CD14-positive monocyte (primary cell): ENCODE measurements around the gene ADRM1. TPM values are rescaled to one million over a fixed set of nuclear protein-coding genes. Genes with fewer than 3 reads are reported as not detected.

Experiments
- DNase-seq, 3 donors: peaks; one replicate each; pipeline ENCODE4 v3.0.0-alpha.2; 2011 to 2022
- H2AFZ ChIP-seq: 2 replicates; pipeline ENCODE4 v1.6.0; 2012; ENCODE audit warnings: mild to moderate bottlenecking, low read depth, low read length, inconsistent platforms; ENCODE audit not compliant: insufficient read depth, poor library complexity, severe bottlenecking
- H3K27ac ChIP-seq, 2 donors: 1 replicate in 1 of 2; 2 replicates in 1 of 2; pipeline ENCODE4 v1.5.1; 2012 to 2013; ENCODE audit warnings: low read length in 2 of 2, control low read depth in 1 of 2, inconsistent platforms in 1 of 2, low read depth in 1 of 2, mild to moderate bottlenecking in 1 of 2
- H3K27me3 ChIP-seq, 2 donors: one replicate each; pipeline versions ENCODE4 v1.6.0 to v1.6.1; 2011 to 2013; ENCODE audit warnings: low read length in 2 of 2; ENCODE audit not compliant: control insufficient read depth in 2 of 2, insufficient read depth in 2 of 2
- H3K36me3 ChIP-seq, 2 donors: replicated peaks in 1 of 2; 1 replicate in 1 of 2; 2 replicates in 1 of 2; pipeline versions ENCODE4 v1.5.1 to v1.6.1; 2012 to 2013; ENCODE audit warnings: low read length in 2 of 2, control low read depth in 1 of 2, inconsistent platforms in 1 of 2, mild to moderate bottlenecking in 1 of 2; ENCODE audit not compliant: insufficient read depth in 2 of 2, control insufficient read depth in 1 of 2
- H3K4me1 ChIP-seq, 2 donors: 1 replicate in 1 of 2; 2 replicates in 1 of 2; pipeline versions ENCODE4 v1.5.1 to v1.6.1; 2012 to 2013; ENCODE audit warnings: low read length in 2 of 2, control low read depth in 1 of 2, inconsistent platforms in 1 of 2, mild to moderate bottlenecking in 1 of 2, moderate library complexity in 1 of 2; ENCODE audit not compliant: insufficient read depth in 2 of 2, control insufficient read depth in 1 of 2
- H3K4me2 ChIP-seq: replicated peaks from 2 replicates; pipeline ENCODE3; 2012; ENCODE audit warnings: low read length, moderate library complexity, mild to moderate bottlenecking; ENCODE audit not compliant: poor library complexity, severe bottlenecking; ENCODE audit errors: extremely low read depth
- H3K4me3 ChIP-seq, 3 experiments: fragments of 200-600 bp in 1 of 3; sonication (generic) in 1 of 3; replicated peaks in 1 of 3; 1 replicate in 2 of 3; 2 replicates in 1 of 3; pipeline ENCODE4 v1.5.1; 2011 to 2013; ENCODE audit warnings: low read length in 3 of 3, mild to moderate bottlenecking in 3 of 3, control low read depth in 2 of 3, low read depth in 2 of 3, inconsistent platforms in 1 of 3, moderate library complexity in 1 of 3
- H3K79me2 ChIP-seq: 2 replicates; pipeline ENCODE4 v1.6.0; 2012; ENCODE audit warnings: mild to moderate bottlenecking, control low read depth, inconsistent platforms, low read length, moderate library complexity; ENCODE audit not compliant: insufficient read depth
- H3K9ac ChIP-seq: 2 replicates; pipeline ENCODE4 v1.6.0; 2017; ENCODE audit warnings: low read length, mild to moderate bottlenecking; ENCODE audit not compliant: insufficient read depth, poor library complexity, severe bottlenecking
- H3K9me3 ChIP-seq, 2 donors: replicated peaks in 1 of 2; 1 replicate in 1 of 2; 2 replicates in 1 of 2; pipeline versions ENCODE4 v1.5.1 to v1.6.1; 2012 to 2013; ENCODE audit warnings: low read length in 2 of 2, control low read depth in 1 of 2; ENCODE audit not compliant: control insufficient read depth in 1 of 2, insufficient read depth in 1 of 2
- H4K20me1 ChIP-seq: 2 replicates; pipeline ENCODE4 v1.6.0; 2012; ENCODE audit warnings: mild to moderate bottlenecking, low read length, control low read depth, moderate library complexity; ENCODE audit not compliant: insufficient read depth
- H3K27ac Mint-ChIP-seq, 7 donors: one replicate each; pipeline ENCODE4 v1.8.0; 2020; ENCODE audit warnings: mild to moderate bottlenecking in 7 of 7, mixed read lengths in 7 of 7, moderate library complexity in 6 of 7, inconsistent platforms in 2 of 7
- H3K27me3 Mint-ChIP-seq, 3 donors: one replicate each; pipeline ENCODE4 v1.8.0; 2021 to 2022; ENCODE audit warnings: low read depth in 3 of 3, mild to moderate bottlenecking in 3 of 3, mixed read lengths in 3 of 3, moderate library complexity in 3 of 3, inconsistent platforms in 1 of 3
- H3K36me3 Mint-ChIP-seq, 2 donors: one replicate each; pipeline ENCODE4 v1.8.0; 2020; ENCODE audit warnings: mixed read lengths in 2 of 2, inconsistent platforms in 1 of 2, mild to moderate bottlenecking in 1 of 2
- H3K4me1 Mint-ChIP-seq: one replicate; pipeline ENCODE4 v1.8.0; 2020; ENCODE audit warnings: mild to moderate bottlenecking, mixed read lengths
- H3K4me3 Mint-ChIP-seq, 2 donors: one replicate each; pipeline ENCODE4 v1.8.0; 2020; ENCODE audit warnings: mild to moderate bottlenecking in 2 of 2, mixed read lengths in 2 of 2, moderate library complexity in 1 of 2
- H3K9me3 Mint-ChIP-seq, 7 donors: one replicate each; pipeline ENCODE4 v1.8.0; 2020 to 2022; ENCODE audit warnings: mixed read lengths in 7 of 7, mild to moderate bottlenecking in 6 of 7, moderate library complexity in 6 of 7, inconsistent platforms in 2 of 7
- WGBS: methylation state at CpG from one replicate; pipeline ENCODE4 v1.1.5; 2013; ENCODE audit warnings: missing lambda C conversion rate; ENCODE audit not compliant: insufficient coverage; 5-methylcytosine and 5-hydroxymethylcytosine counted together
- intact Hi-C, 2 donors: fragments of 100-400 bp; cut with micrococcal nuclease; formaldehyde crosslinking; loops; one replicate each; pipeline versions ENCODE4 v1.15.0 to v1.15.1; 2023
- polyA plus RNA-seq, 3 donors: library from polyadenylated mRNA; depleted of rRNA in 1 of 3; unstranded in 2 of 3; stranded (reverse) in 1 of 3; fragments of 300-500 nt in 2 of 3; fragments of >200 nt in 1 of 3; fragmentation: Illumina TruSeq in 2 of 3; gene quantifications; 1 replicate in 2 of 3; 2 replicates in 1 of 3; pipeline ENCODE4 v1.2.3, GENCODE V29; 2012 to 2021
- TF ChIP-seq, protein P1 (sequence below): fragments of 200-600 bp; IDR thresholded peaks from one replicate; pipeline ENCODE4 v1.8.0; 2022; ENCODE audit warnings: antibody characterized with exemption, mild to moderate bottlenecking

Gene ADRM1
- polyA plus RNA-seq, 3 donors = 63.3 to 81.5 (median 72.5) TPM

DNA sequence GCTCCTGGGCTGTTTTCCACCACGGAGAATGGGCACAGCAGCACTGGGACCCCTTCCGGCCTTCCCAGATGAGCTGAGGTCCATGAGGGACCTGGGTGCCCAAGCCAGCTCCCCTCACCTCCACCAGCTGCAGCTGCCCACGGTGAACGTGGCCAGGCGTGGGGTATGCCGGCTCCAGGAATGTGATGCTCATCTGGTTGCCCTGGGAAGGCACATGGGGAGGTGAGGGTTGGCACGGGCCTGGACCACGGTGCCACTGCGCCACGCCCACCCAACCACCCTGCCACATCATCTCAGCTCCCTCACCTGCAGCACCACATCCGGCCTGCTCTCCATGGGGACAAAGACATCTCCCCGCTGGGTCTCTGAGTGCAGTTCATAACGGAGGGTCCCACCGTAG is 23.8 kb downstream of the ADRM1 start:
- intact Hi-C loops = no loop called here

DNA sequence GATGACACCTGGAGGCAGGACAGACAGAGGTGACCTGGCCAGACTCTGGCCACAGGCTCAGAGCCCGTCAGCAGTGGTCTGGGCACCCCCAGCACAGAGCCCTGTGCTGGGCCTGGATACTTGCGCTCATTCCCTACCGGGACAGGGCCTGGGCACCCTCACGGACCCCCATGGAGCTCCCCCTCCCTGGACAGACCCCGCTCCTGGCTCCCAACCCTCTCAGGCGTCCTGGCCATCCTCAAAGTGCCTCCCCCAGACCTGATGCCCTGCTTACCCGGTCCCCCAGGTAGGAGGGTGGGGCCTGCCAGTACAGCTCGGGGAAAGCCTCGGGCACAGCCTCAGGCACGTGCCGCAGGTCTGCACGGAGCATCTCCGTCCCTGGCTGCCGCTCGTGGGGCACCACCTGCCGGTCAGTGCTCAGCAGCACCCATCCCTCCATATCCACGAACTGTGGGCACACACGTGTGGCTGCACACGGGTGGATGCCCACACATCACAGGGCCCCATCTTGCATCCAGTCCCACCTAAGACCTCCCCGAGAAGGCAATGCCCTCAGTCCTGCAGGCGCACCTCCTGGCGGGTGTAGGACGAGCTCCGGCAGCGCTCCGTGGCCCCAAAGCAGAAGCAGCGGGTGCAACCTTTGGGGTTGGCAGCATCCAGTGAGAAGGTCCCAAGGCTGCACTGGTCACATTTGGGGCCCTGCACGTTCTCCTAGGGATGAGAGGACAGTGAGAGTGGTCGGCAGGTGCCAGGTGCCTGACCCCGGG is 24.3 kb downstream of the ADRM1 start:
- Mint-ChIP-seq H3K4me1 (no peaks in the 10 kb centered on the region), H3K27me3 (peaks cover 0 to 3% (median 2%) of the 10 kb centered on the region in 3 donors), H3K4me3 (no peak overlapping the region), H3K27ac (no peak overlapping the region), H3K9me3 (peaks cover 0 to 3% (median 0%) of the 10 kb centered on the region in 7 donors), H3K36me3 (no peaks in the 10 kb centered on the region)
- H2AFZ ChIP-seq = no peak overlapping the region
- intact Hi-C loops = no loop called here
- no peak overlapping the region for H3K4me3 ChIP-seq
- H3K9ac ChIP-seq = no peak overlapping the region
- no peaks in the 10 kb centered on the region for H3K27me3 ChIP-seq
- DNase-seq = no peak
- H3K4me2 ChIP-seq = no peak overlapping the region
- H3K4me1 ChIP-seq = no peaks in the 10 kb centered on the region
- H3K9me3 ChIP-seq = no peaks in the 10 kb centered on the region
- H3K36me3 ChIP-seq = no peaks in the 10 kb centered on the region
- TF ChIP-seq, protein P1, sequence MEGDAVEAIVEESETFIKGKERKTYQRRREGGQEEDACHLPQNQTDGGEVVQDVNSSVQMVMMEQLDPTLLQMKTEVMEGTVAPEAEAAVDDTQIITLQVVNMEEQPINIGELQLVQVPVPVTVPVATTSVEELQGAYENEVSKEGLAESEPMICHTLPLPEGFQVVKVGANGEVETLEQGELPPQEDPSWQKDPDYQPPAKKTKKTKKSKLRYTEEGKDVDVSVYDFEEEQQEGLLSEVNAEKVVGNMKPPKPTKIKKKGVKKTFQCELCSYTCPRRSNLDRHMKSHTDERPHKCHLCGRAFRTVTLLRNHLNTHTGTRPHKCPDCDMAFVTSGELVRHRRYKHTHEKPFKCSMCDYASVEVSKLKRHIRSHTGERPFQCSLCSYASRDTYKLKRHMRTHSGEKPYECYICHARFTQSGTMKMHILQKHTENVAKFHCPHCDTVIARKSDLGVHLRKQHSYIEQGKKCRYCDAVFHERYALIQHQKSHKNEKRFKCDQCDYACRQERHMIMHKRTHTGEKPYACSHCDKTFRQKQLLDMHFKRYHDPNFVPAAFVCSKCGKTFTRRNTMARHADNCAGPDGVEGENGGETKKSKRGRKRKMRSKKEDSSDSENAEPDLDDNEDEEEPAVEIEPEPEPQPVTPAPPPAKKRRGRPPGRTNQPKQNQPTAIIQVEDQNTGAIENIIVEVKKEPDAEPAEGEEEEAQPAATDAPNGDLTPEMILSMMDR = no peak
- H4K20me1 ChIP-seq = no peaks in the 10 kb centered on the region
- no peak overlapping the region for H3K27ac ChIP-seq
- no peaks in the 10 kb centered on the region for H3K79me2 ChIP-seq
- 88% methylated on average over 29 of the region's 30 CpGs for whole genome bisulfite sequencing

More for the DNA sequence above, 23.8 kb downstream of the ADRM1 start:
- no peak overlapping the region for H3K9ac ChIP-seq
- H3K4me3 ChIP-seq = no peak overlapping the region
- no peak overlapping the region for H3K4me2 ChIP-seq
- H2AFZ ChIP-seq = no peak overlapping the region
- peaks cover 0 to 2% (median 2%) of the 10 kb centered on the region in 3 donors for H3K27me3 Mint-ChIP-seq
- H3K79me2 ChIP-seq = no peaks in the 10 kb centered on the region
- no peaks in the 10 kb centered on the region for H3K36me3 Mint-ChIP-seq
- DNase-seq = no peak
- H3K36me3 ChIP-seq = no peaks in the 10 kb centered on the region
- TF ChIP-seq, protein P1 = no peak
- H3K9me3 ChIP-seq = no peaks in the 10 kb centered on the region
- H3K27me3 ChIP-seq = no peaks in the 10 kb centered on the region
- no peaks in the 10 kb centered on the region for H3K4me1 Mint-ChIP-seq
- WGBS = 93% methylated on average over 8 of the region's 14 CpGs
- H3K4me3 Mint-ChIP-seq = no peak overlapping the region
- H3K27ac ChIP-seq = no peak overlapping the region
- no peaks in the 10 kb centered on the region for H4K20me1 ChIP-seq
- H3K4me1 ChIP-seq = no peaks in the 10 kb centered on the region
- H3K27ac Mint-ChIP-seq = no peak overlapping the region
- peaks cover 0 to 3% (median 0%) of the 10 kb centered on the region in 7 donors for H3K9me3 Mint-ChIP-seq
